ENCODE results near the gene TMEM178B. TPM values are rescaled to one million over a fixed set of nuclear protein-coding genes. Genes with fewer than 3 reads are reported as not detected.

Gene TMEM178B
- polyA plus RNA-seq, 1 of the 3 experiments (the other 2 are of a cell fraction), result 0.20 TPM

DNA sequence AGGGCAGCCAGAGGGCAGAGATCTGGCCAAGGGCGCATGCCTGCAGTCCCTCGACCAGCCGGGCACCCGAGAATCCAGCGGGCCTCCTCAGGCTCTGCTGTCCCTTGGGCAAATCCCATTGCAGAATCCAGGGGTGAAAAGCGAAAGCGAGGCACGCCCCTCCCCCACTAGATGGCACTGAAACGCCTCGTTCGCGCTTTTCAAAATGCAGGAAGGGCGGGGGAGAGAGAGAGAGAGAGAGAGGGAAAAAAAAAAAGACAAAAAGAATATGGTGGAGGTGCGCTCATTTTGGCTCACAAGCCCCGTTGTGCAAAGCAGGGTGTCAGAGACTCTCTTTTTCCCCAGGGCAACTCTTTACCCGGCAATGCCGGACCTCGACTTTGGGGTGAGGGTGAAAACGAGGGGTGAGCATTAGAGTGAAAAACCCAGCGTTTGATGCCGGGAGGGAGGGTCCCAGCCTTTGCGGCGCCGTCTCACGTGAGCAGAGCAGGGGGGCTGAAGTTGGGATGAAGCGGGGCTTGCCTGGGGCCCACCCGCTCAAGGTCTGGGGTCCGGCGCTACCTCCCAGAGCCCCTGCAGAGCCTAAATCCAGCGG is 2.5 kb upstream of the TMEM178B start (continued):
- TF ChIP-seq MXI1 (IDR thresholded peaks at IDR 0.05; ENCODE audit: low read depth, low read length), result peak; percentile 62
- TF ChIP-seq RAD21 (IDR thresholded peaks at IDR 0.05; ENCODE audit: low read length), result peak; percentile 90
- no peak for TF ChIP-seq SIN3A (IDR thresholded peaks at IDR 0.05; ENCODE audit: borderline replicate concordance, low read depth, low read length)
- no peak for TF ChIP-seq GABPA (IDR thresholded peaks at IDR 0.05; ENCODE audit: low read depth)
- no peak for TF ChIP-seq RXRA (IDR thresholded peaks at IDR 0.05; ENCODE audit: borderline replicate concordance, low read depth)
- TF ChIP-seq, protein P1, sequence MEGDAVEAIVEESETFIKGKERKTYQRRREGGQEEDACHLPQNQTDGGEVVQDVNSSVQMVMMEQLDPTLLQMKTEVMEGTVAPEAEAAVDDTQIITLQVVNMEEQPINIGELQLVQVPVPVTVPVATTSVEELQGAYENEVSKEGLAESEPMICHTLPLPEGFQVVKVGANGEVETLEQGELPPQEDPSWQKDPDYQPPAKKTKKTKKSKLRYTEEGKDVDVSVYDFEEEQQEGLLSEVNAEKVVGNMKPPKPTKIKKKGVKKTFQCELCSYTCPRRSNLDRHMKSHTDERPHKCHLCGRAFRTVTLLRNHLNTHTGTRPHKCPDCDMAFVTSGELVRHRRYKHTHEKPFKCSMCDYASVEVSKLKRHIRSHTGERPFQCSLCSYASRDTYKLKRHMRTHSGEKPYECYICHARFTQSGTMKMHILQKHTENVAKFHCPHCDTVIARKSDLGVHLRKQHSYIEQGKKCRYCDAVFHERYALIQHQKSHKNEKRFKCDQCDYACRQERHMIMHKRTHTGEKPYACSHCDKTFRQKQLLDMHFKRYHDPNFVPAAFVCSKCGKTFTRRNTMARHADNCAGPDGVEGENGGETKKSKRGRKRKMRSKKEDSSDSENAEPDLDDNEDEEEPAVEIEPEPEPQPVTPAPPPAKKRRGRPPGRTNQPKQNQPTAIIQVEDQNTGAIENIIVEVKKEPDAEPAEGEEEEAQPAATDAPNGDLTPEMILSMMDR (IDR thresholded peaks at IDR 0.05), result peak; percentile 28
- no peak for TF ChIP-seq ELF1 (IDR thresholded peaks at IDR 0.05)

DNA sequence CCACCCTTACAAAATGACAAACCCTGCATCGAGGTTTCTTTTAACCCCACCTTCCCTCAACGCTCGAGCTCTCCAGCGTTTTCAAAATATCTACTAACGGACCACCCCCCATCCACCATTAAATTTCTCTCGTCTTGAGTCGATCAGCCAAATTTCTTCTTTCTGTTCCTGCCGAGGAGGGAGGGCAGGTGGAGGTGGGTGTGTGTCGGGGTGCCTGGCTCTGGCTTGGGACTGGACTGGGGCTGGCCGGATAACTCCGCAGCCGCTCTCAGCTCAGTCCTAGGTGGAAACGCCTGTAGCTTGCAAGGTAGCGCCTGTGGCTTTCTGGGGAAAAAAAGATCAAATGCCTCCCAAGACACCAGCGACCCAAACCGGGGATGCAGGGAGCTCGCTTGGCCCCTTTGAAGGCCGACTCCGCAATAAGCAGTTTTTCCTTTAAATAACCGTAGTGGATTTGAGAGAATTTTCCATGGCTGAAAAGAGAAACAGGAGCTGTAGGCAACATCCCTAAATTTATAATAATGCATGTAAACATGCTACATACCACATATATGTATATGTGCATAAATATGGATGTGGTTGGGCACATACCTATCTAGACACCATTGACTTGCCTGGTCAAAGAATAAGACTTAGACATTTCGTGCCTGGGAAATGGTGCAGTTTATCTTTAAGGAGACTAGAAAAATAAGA is 1.9 kb upstream of the TMEM178B start:
- ChIA-PET POLR2A (interaction anchor here (0.6 to 2.6 kb wide), 16 partner anchors 31 to 666 kb away, joined by 3 to 10 read pairs (median 4); partner anchors contain the start of genes AGK, MRPS33 and SSBP1), CTCF (interaction anchor here (0.6 to 9.1 kb wide), 44 partner anchors 10 to 717 kb away, joined by 3 to 165 read pairs (median 4); partner anchors contain the start of genes AGK, MRPS33 and SSBP1)
- H3F3A ChIP-seq (replicated peaks; ENCODE audit: insufficient read depth), result no peaks in the 10 kb centered on the region
- H3K4me2 ChIP-seq, result peak overlapping the region; percentile 94
- H3K79me2 ChIP-seq (ENCODE audit: insufficient read depth), result no peaks in the 10 kb centered on the region
- peak; percentile 67 for DNase-seq
- H2AFZ ChIP-seq (ENCODE audit: low read depth), result 0 out of 2 replicates have a peak overlapping the region, but pooled peaks have one; percentile 36
- H3K9me2 ChIP-seq, result no peaks in the 10 kb centered on the region
- no peaks in the 10 kb centered on the region for H3K9me3 ChIP-seq
- peak overlapping the region; percentile 63 to 64 for H3K4me3 ChIP-seq (ENCODE audit: low read depth in 2 of 2, low read length in 1 of 2)
- H3K4me1 ChIP-seq (ENCODE audit: control insufficient read depth in 1 of 2, insufficient read depth in 2 of 2, low read depth in 1 of 2, low read length in 1 of 2), result peaks cover 4 to 27% of the 10 kb centered on the region in 2 experiments; a peak in 2 of 4 replicates
- no peak overlapping the region for H3K9ac ChIP-seq
- WGBS (ENCODE audit: low lambda C conversion rate), result 5% methylated on average over 20 of the region's 21 CpGs
- peak overlapping the region in 1 of 2 experiments; percentile 67; a peak in 2 of 4 replicates for H3K27ac ChIP-seq (ENCODE audit: low read depth in 2 of 2, low read length in 1 of 2)
- H3K27me3 ChIP-seq (ENCODE audit: insufficient read depth), result peaks cover 38% of the 10 kb centered on the region
- no peaks in the 10 kb centered on the region for H3K36me3 ChIP-seq (replicated peaks in 1 of 2; ENCODE audit: control insufficient read depth in 1 of 2, insufficient read depth in 2 of 2, low read length in 1 of 2)
- TF ChIP-seq, protein P2, sequence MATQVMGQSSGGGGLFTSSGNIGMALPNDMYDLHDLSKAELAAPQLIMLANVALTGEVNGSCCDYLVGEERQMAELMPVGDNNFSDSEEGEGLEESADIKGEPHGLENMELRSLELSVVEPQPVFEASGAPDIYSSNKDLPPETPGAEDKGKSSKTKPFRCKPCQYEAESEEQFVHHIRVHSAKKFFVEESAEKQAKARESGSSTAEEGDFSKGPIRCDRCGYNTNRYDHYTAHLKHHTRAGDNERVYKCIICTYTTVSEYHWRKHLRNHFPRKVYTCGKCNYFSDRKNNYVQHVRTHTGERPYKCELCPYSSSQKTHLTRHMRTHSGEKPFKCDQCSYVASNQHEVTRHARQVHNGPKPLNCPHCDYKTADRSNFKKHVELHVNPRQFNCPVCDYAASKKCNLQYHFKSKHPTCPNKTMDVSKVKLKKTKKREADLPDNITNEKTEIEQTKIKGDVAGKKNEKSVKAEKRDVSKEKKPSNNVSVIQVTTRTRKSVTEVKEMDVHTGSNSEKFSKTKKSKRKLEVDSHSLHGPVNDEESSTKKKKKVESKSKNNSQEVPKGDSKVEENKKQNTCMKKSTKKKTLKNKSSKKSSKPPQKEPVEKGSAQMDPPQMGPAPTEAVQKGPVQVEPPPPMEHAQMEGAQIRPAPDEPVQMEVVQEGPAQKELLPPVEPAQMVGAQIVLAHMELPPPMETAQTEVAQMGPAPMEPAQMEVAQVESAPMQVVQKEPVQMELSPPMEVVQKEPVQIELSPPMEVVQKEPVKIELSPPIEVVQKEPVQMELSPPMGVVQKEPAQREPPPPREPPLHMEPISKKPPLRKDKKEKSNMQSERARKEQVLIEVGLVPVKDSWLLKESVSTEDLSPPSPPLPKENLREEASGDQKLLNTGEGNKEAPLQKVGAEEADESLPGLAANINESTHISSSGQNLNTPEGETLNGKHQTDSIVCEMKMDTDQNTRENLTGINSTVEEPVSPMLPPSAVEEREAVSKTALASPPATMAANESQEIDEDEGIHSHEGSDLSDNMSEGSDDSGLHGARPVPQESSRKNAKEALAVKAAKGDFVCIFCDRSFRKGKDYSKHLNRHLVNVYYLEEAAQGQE (IDR thresholded peaks at IDR 0.05; ENCODE audit: low read depth, low read length), result no peak
- TF ChIP-seq TEAD4 (IDR thresholded peaks at IDR 0.05; ENCODE audit: borderline replicate concordance, insufficient read depth) (no peak), MEF2A (IDR thresholded peaks at IDR 0.05; ENCODE audit: borderline replicate concordance, low read depth) (no peak), GATA2 (CRISPR knock-in tag; IDR thresholded peaks at IDR 0.05) (no peak), MXI1 (IDR thresholded peaks at IDR 0.05; ENCODE audit: low read depth, low read length) (no peak), TCF12 (IDR thresholded peaks at IDR 0.05) (no peak), GABPA (IDR thresholded peaks at IDR 0.05; ENCODE audit: low read depth) (no peak), RAD21 (IDR thresholded peaks at IDR 0.05; ENCODE audit: low read length) (no peak), EP300 (IDR thresholded peaks at IDR 0.05; ENCODE audit: borderline replicate concordance in 1 of 2, low read depth in 1 of 2, low read length in 1 of 2) (no peak), SMC3 (IDR thresholded peaks at IDR 0.05; ENCODE audit: low read depth, low read length) (no peak), RCOR1 (IDR thresholded peaks at IDR 0.05; ENCODE audit: low read length) (no peak), TAF1 (IDR thresholded peaks at IDR 0.05; ENCODE audit: borderline replicate concordance, low read depth, low read length) (no peak), CHD2 (IDR thresholded peaks at IDR 0.05; ENCODE audit: low read length, partially characterized antibody) (no peak), NFIC (IDR thresholded peaks at IDR 0.05; ENCODE audit: borderline replicate concordance) (no peak), JUND (IDR thresholded peaks at IDR 0.05) (no peak)
- TF ChIP-seq, protein P3, sequence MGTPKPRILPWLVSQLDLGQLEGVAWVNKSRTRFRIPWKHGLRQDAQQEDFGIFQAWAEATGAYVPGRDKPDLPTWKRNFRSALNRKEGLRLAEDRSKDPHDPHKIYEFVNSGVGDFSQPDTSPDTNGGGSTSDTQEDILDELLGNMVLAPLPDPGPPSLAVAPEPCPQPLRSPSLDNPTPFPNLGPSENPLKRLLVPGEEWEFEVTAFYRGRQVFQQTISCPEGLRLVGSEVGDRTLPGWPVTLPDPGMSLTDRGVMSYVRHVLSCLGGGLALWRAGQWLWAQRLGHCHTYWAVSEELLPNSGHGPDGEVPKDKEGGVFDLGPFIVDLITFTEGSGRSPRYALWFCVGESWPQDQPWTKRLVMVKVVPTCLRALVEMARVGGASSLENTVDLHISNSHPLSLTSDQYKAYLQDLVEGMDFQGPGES (IDR thresholded peaks at IDR 0.05; ENCODE audit: low read depth, low read length), result no peak
- no peaks in the 10 kb centered on the region for H4K20me1 ChIP-seq (ENCODE audit: insufficient read depth)

All from SK-N-SH (cell line).